GM12891 (cell line): ENCODE measurements around the gene TBATA.

Experiments used
- DNase-seq: peaks from one replicate; pipeline ENCODE4 v3.0.0; 2011; ENCODE audit warnings: low spot score; ENCODE audit not compliant: insufficient read length
- FAIRE-seq: peaks from 2 replicates; lab custom pipeline; 2011; peaks lifted over from hg19 to GRCh38; lab: Jason Lieb, UNC
- PAX5 ChIP-seq: IDR thresholded peaks from 2 replicates; pipeline ENCODE4 v1.6.1; 2011; ENCODE audit warnings: low read length, moderate library complexity, mild to moderate bottlenecking; ENCODE audit not compliant: insufficient read depth, severe bottlenecking
- POLR2A ChIP-seq: IDR thresholded peaks from 2 replicates; pipeline ENCODE4 v1.6.1; 2011; ENCODE audit warnings: low read depth, low read length, control low read depth
- POLR2AphosphoS5 ChIP-seq: IDR thresholded peaks from 2 replicates; pipeline ENCODE4 v1.6.1; 2011; ENCODE audit warnings: low read depth, low read length, control low read depth
- POU2F2 ChIP-seq: IDR thresholded peaks from 2 replicates; pipeline ENCODE4 v1.6.1; 2011; ENCODE audit warnings: low read depth, mild to moderate bottlenecking, control low read depth, low read length, moderate library complexity
- SPI1 ChIP-seq: IDR thresholded peaks from 2 replicates; pipeline ENCODE4 v1.6.1; 2011; ENCODE audit warnings: low read depth, low read length, control low read depth
- TAF1 ChIP-seq: IDR thresholded peaks from 2 replicates; pipeline ENCODE4 v1.6.1; 2011; ENCODE audit warnings: low read depth, low read length, control low read depth

Gene TBATA

DNA sequence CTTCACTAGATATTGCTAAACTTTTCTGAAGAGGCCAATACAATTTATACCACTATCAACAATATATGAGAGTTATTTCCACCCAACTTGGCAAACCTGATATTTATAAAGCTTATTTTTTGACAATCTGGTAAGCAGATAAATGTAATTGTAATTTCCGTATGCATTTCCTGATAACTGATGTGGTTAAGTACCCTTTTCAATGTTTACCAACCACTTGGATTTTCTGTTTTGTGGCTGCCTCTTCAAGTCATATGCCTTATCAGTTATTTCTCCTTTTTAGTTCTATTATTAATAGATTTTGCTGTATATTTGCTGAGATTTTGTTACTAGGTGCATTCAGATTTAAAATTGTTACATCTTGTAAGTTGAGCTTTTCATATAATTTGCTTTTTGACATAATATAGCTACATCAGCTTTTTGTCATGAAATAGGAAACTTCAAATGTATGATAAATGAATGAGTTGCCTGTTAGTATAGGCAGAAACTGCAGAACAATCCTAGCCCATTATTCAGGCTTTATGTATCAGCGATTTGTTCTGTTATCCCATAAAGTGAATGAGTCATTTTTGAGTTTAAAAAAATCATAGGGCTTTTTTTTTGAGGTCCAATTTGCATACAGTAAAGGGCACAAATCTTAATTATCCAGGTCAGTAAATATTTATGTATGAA lies 42.0 kb upstream of the TBATA start:
- TF ChIP-seq POLR2AphosphoS5 = no peak
- TF ChIP-seq SPI1 = no peak
- no peak for DNase-seq
- no peak for FAIRE-seq

- FAIRE-seq (no peak), DNase-seq (no peak)
- TF ChIP-seq POU2F2 = no peak
- TF ChIP-seq SPI1 = no peak
- no peak for TF ChIP-seq POLR2A
- TF ChIP-seq POLR2AphosphoS5 = no peak
- no peak for TF ChIP-seq TAF1
- TF ChIP-seq PAX5 = no peak
Observed at GRCh38 chr10:70822076-70822820, 37.1 kb upstream of the TBATA start.

- FAIRE-seq (peak; percentile 16), DNase-seq (no peak)
- TF ChIP-seq POLR2AphosphoS5 (no peak), POU2F2 (no peak), POLR2A (no peak)
Observed at GRCh38 chr10:70820976-70821750, 36.0 kb upstream of the TBATA start.

GRCh38 chr10:70816220-70816894 lies 31.2 kb upstream of the TBATA start:
- TF ChIP-seq PAX5 (no peak), POU2F2 (no peak), TAF1 (no peak), POLR2AphosphoS5 (no peak), POLR2A (no peak), SPI1 (no peak)
- peak; percentile 84 for FAIRE-seq
- DNase-seq = peak; percentile 39

GRCh38 chr10:70815504-70816219 lies 30.5 kb upstream of the TBATA start, which contains the start of gene SGPL1:
Gene SGPL1 (plus strand): TSS chr10:70815948. CDS start chr10:70816854, 906 bp downstream.
- peak; percentile 89 for TF ChIP-seq PAX5
- no peak for TF ChIP-seq TAF1
- no peak for TF ChIP-seq SPI1
- DNase-seq (peak; percentile 99), FAIRE-seq (peak; percentile 97)

- no peak for DNase-seq
- no peak for FAIRE-seq
- TF ChIP-seq TAF1 = no peak
- no peak for TF ChIP-seq POU2F2
- no peak for TF ChIP-seq POLR2AphosphoS5
- TF ChIP-seq POLR2A = no peak
- no peak for TF ChIP-seq PAX5
- TF ChIP-seq SPI1 = no peak
Observed at GRCh38 chr10:70814126-70814525, 28.9 kb upstream of the TBATA start.

DNA sequence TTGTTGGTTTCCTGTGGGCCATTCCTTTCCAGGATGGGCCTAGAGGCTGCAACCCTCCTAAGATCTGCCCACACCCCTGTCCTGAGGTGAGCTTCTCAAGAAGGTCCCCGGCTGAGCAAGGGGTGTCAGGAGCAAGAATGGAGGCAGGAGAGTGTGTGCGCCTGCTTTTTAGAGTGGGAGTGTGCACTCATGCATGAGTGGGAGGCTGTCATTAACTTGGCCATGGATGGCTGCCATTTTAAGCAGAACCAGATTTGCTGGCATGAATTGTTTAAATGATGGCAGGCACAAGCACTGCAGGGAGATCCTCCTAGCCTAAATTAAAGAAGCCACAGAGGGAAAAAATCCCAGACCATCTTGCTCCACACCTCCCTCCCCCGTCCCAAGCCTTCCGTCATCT lies 27.6 kb upstream of the TBATA start:
- no peak for DNase-seq
- no peak for FAIRE-seq
- TF ChIP-seq TAF1 (no peak), SPI1 (no peak), PAX5 (no peak), POU2F2 (no peak), POLR2AphosphoS5 (no peak), POLR2A (no peak)

DNA sequence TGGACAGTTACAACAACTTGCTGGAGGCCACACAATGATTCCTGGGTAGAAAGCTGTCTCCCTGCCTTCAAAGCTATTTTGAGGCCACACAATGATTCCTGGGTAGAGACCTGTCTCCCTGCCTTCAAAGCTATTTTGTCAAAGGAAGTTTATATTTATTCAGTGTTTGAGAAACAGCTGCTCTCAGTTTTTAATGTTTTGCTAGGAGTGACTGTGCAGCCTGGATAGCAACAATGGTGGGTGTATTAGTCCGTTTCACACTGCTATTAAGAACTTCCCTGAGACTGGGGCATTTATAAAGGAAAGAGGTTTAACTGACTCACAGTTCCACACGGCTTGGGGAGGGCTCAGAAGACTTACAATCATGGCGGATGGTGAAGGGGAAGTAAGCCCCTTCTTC lies 26.7 kb upstream of the TBATA start:
- DNase-seq (no peak), FAIRE-seq (no peak)
- TF ChIP-seq SPI1 = no peak
- TF ChIP-seq TAF1 = no peak
- TF ChIP-seq POLR2A = no peak
- no peak for TF ChIP-seq PAX5

DNA sequence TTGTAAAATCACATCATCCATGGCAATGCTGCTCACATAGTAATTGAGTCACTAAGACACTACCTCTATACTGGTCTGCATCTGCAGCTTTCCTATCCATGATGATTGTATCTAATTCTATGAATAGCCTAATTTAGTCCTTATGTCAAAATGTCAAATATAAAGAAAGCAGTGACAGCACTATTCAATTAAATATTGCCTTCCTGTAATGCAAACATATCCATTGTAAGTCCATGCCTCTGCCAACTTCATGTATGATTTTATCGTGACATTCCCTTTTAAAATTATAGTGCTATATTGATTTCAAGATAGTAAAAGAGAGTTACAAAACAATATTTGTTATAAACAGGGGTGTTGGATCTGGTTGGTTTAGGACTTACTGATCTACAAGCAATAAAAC lies 25.8 kb upstream of the TBATA start:
- DNase-seq = no peak
- FAIRE-seq = no peak
- TF ChIP-seq POLR2A (no peak), POU2F2 (no peak), POLR2AphosphoS5 (no peak), SPI1 (no peak), PAX5 (no peak), TAF1 (no peak)
